ENCODE data around the gene NUPR1. TPM values are rescaled to one million over a fixed set of nuclear protein-coding genes. Genes with fewer than 3 reads are reported as not detected.

Gene NUPR1
- total and polyA plus RNA-seq, 4 donors = 8.0 to 828 (median 202) TPM

GRCh38 chr16:28585674-28586073 is 46.9 kb upstream of the NUPR1 start:
- H3K36me3 ChIP-seq (ENCODE audit: control insufficient read depth in 4 of 4, insufficient read depth in 4 of 4, low read length in 4 of 4) = peaks cover 12 to 53% (median 24%) of the 10 kb centered on the region in 4 donors
- ATAC-seq (ENCODE audit: insufficient read depth, low FRiP score) (no peak), DNase-seq (peak in 2 of 3 donors; percentile 39 to 46)
- no peaks in the 10 kb centered on the region for H3K4me1 ChIP-seq (ENCODE audit: control insufficient read depth in 5 of 5, insufficient read depth in 5 of 5, low read length in 5 of 5)
- no peak for TF ChIP-seq CTCF (IDR thresholded peaks at IDR 0.05; ENCODE audit: control extremely low read depth, extremely low read depth)
- WGBS, 2 donors = 80 to 87% methylated on average over 11 of the region's 11 CpGs
- no peaks in the 10 kb centered on the region for H3K9me3 ChIP-seq (ENCODE audit: control insufficient read depth in 4 of 4, insufficient read depth in 3 of 4, low read length in 3 of 4)
- no peaks in the 10 kb centered on the region for H3K27me3 ChIP-seq (ENCODE audit: control insufficient read depth in 3 of 3, insufficient read depth in 3 of 3, low read length in 2 of 3)
- no peak overlapping the region for H3K27ac ChIP-seq (ENCODE audit: low read depth in 1 of 2, low read length in 1 of 2)
- no peak overlapping the region for H3K9ac ChIP-seq (ENCODE audit: insufficient read depth in 1 of 2, low read length in 2 of 2)
- no peak overlapping the region for H3K4me3 ChIP-seq

GRCh38 chr16:28580726-28581315 is 42.0 kb upstream of the NUPR1 start:
- WGBS, 2 donors = 97% methylated on average over 15 of the region's 15 CpGs
- TF ChIP-seq CTCF (IDR thresholded peaks at IDR 0.05; ENCODE audit: control extremely low read depth, extremely low read depth) = no peak

GRCh38 chr16:28575446-28576109 is 36.8 kb upstream of the NUPR1 start:
- ATAC-seq (ENCODE audit: insufficient read depth, low FRiP score) = no peak
- peaks cover 0 to 1% (median 0%) of the 10 kb centered on the region in 4 donors for H3K9me3 ChIP-seq (ENCODE audit: control insufficient read depth in 4 of 4, insufficient read depth in 3 of 4, low read length in 3 of 4)
- WGBS, 2 donors = 94 to 95% methylated on average over 8 of the region's 8 CpGs
- H3K9ac ChIP-seq (ENCODE audit: insufficient read depth in 1 of 2, low read length in 2 of 2) = no peak overlapping the region
- no peak overlapping the region for H3K4me3 ChIP-seq
- peaks cover 6 to 20% (median 14%) of the 10 kb centered on the region in 5 donors for H3K4me1 ChIP-seq (ENCODE audit: control insufficient read depth in 5 of 5, insufficient read depth in 5 of 5, low read length in 5 of 5)
- no peak overlapping the region for H3K27ac ChIP-seq (ENCODE audit: low read depth in 1 of 2, low read length in 1 of 2)
- no peak for DNase-seq
- no peaks in the 10 kb centered on the region for H3K27me3 ChIP-seq (ENCODE audit: control insufficient read depth in 3 of 3, insufficient read depth in 3 of 3, low read length in 2 of 3)
- peaks cover 0 to 4% (median 0%) of the 10 kb centered on the region in 4 donors for H3K36me3 ChIP-seq (ENCODE audit: control insufficient read depth in 4 of 4, insufficient read depth in 4 of 4, low read length in 4 of 4)
- TF ChIP-seq CTCF (IDR thresholded peaks at IDR 0.05; ENCODE audit: control extremely low read depth, extremely low read depth) = no peak

More at GRCh38 chr16:28580726-28581315, 42.0 kb upstream of the NUPR1 start:
- Histone ChIP-seq H3K27me3 (ENCODE audit: control insufficient read depth in 3 of 3, insufficient read depth in 3 of 3, low read length in 2 of 3) (no peaks in the 10 kb centered on the region), H3K36me3 (ENCODE audit: control insufficient read depth in 4 of 4, insufficient read depth in 4 of 4, low read length in 4 of 4) (peaks cover 4 to 29% (median 11%) of the 10 kb centered on the region in 4 donors), H3K4me3 (no peak overlapping the region), H3K27ac (ENCODE audit: low read depth in 1 of 2, low read length in 1 of 2) (no peak overlapping the region), H3K9ac (ENCODE audit: insufficient read depth in 1 of 2, low read length in 2 of 2) (no peak overlapping the region), H3K9me3 (ENCODE audit: control insufficient read depth in 4 of 4, insufficient read depth in 3 of 4, low read length in 3 of 4) (no peaks in the 10 kb centered on the region), H3K4me1 (ENCODE audit: control insufficient read depth in 5 of 5, insufficient read depth in 5 of 5, low read length in 5 of 5) (peaks cover 0 to under 1% (median 0%) of the 10 kb centered on the region in 5 donors)
- ATAC-seq (ENCODE audit: insufficient read depth, low FRiP score) (no peak), DNase-seq (no peak)

Data from lung (tissue), 12 donors.